ENCODE measurements around the gene FAIM2.
A peak's percentile ranks its signal among the peaks of the same experiment; 100 is the strongest.

Gene FAIM2

DNA sequence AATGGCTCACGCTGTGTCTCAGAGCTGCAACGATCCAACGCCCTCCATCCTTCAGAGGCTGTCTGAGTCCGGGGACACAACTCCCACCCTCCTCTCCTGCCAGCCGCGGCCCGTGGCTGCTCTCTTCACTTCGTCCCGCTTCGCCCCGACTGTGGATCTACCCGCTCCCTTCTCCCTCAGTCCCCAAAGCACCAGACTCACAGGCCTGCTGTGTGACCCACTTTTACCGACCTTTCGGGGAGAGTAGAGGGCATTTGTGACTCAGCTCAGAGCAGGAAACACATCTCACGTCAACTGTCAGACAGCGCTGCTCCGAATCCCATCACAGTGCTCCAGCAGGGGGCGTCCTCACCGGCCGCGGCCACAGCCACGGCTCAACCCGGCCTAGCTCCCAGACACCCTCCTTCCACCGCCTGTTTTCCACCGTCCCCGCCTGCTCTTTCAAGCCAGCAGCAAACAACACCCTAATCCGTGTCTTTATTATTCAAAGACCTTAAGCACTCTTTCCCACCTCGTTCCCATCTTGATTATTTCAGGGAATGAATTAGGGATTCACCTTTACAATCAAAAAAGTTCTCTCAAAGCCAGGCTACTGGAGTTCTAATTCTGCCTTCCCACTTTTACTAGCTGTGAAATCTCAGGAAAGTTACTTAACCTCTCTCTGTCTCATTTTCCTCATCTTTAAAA lies 41.8 kb upstream of the FAIM2 start:
- Histone ChIP-seq H3K4me2 (ENCODE audit: low read length) (peak overlapping the region; percentile 77), H4K20me1 (ENCODE audit: insufficient read depth, low read length) (no peaks in the 10 kb centered on the region), H3K27ac (ENCODE audit: low read length) (no peak overlapping the region), H3K4me1 (ENCODE audit: low read length) (peaks cover 9% of the 10 kb centered on the region; the same call in 1 of the 2 replicates), H3K27me3 (ENCODE audit: low read depth, low read length) (no peaks in the 10 kb centered on the region), H2AFZ (ENCODE audit: low read depth, low read length) (peak overlapping the region; percentile 95), H3K36me3 (replicated peaks; ENCODE audit: low read depth, low read length) (no peaks in the 10 kb centered on the region), H3K9me3 (ENCODE audit: insufficient read depth, low read length) (no peaks in the 10 kb centered on the region), H3K4me3 (ENCODE audit: low read length) (peak overlapping the region; percentile 74), H3K9ac (ENCODE audit: low read length) (peak overlapping the region; percentile 45; the same call in 1 of the 2 replicates), H3K79me2 (ENCODE audit: low read length) (no peaks in the 10 kb centered on the region)
- TF ChIP-seq CTCF (IDR thresholded peaks at IDR 0.05; ENCODE audit: low read depth, low read length) (peak; percentile 85), EZH2phosphoT487 (IDR thresholded peaks at IDR 0.05; ENCODE audit: low read depth) (no peak)

DNA sequence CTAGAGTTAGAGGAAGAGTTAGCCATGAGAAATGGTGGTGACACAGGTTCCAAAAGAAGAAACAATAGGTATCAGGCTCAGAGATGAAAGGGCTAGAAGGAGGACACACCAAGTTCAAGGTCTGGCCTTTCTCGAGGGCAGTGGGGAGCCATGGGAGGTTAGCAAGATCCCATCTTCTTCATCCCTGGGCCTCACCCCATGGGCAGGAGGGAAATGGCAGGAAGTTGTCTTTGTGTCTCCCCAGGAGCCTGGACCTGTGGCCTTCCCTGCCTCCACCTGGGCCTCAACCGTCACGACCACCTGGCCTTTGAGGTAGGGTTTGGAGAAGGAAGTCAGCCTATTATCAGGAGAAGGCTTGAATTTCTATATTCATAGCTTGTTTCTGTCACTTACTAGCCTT lies 41.0 kb upstream of the FAIM2 start:
- H3K4me3 ChIP-seq (ENCODE audit: low read length) = no peak overlapping the region
- no peak for TF ChIP-seq CTCF (IDR thresholded peaks at IDR 0.05; ENCODE audit: low read depth, low read length)
- H4K20me1 ChIP-seq (ENCODE audit: insufficient read depth, low read length) = no peaks in the 10 kb centered on the region
- H3K4me1 ChIP-seq (ENCODE audit: low read length) = peaks cover 9% of the 10 kb centered on the region; the same call in 1 of the 2 replicates
- 0 out of 2 replicates have a peak overlapping the region, but pooled peaks have one; percentile 95 for H2AFZ ChIP-seq (ENCODE audit: low read depth, low read length)
- H3K79me2 ChIP-seq (ENCODE audit: low read length) = no peaks in the 10 kb centered on the region
- no peak overlapping the region for H3K27ac ChIP-seq (ENCODE audit: low read length)
- no peaks in the 10 kb centered on the region for H3K9me3 ChIP-seq (ENCODE audit: insufficient read depth, low read length)
- H3K27me3 ChIP-seq (ENCODE audit: low read depth, low read length) = no peaks in the 10 kb centered on the region
- no peak overlapping the region for H3K4me2 ChIP-seq (ENCODE audit: low read length)
- H3K9ac ChIP-seq (ENCODE audit: low read length) = no peak overlapping the region
- H3K36me3 ChIP-seq (replicated peaks; ENCODE audit: low read depth, low read length) = no peaks in the 10 kb centered on the region

GRCh38 chr12:49944046-49944445 lies 40.3 kb upstream of the FAIM2 start:
- no peak overlapping the region for H3K4me2 ChIP-seq (ENCODE audit: low read length)
- no peak overlapping the region for H3K4me3 ChIP-seq (ENCODE audit: low read length)
- H3K79me2 ChIP-seq (ENCODE audit: low read length) = no peaks in the 10 kb centered on the region
- no peaks in the 10 kb centered on the region for H3K36me3 ChIP-seq (replicated peaks; ENCODE audit: low read depth, low read length)
- H3K27me3 ChIP-seq (ENCODE audit: low read depth, low read length) = no peaks in the 10 kb centered on the region
- H2AFZ ChIP-seq (ENCODE audit: low read depth, low read length) = no peak overlapping the region
- H3K27ac ChIP-seq (ENCODE audit: low read length) = no peak overlapping the region
- TF ChIP-seq CTCF (IDR thresholded peaks at IDR 0.05; ENCODE audit: low read depth, low read length) (no peak), EZH2phosphoT487 (IDR thresholded peaks at IDR 0.05; ENCODE audit: low read depth) (no peak)
- no peaks in the 10 kb centered on the region for H4K20me1 ChIP-seq (ENCODE audit: insufficient read depth, low read length)
- H3K4me1 ChIP-seq (ENCODE audit: low read length) = peaks cover 8% of the 10 kb centered on the region; the same call in 1 of the 2 replicates
- H3K9me3 ChIP-seq (ENCODE audit: insufficient read depth, low read length) = no peaks in the 10 kb centered on the region
- no peak overlapping the region for H3K9ac ChIP-seq (ENCODE audit: low read length)

DNA sequence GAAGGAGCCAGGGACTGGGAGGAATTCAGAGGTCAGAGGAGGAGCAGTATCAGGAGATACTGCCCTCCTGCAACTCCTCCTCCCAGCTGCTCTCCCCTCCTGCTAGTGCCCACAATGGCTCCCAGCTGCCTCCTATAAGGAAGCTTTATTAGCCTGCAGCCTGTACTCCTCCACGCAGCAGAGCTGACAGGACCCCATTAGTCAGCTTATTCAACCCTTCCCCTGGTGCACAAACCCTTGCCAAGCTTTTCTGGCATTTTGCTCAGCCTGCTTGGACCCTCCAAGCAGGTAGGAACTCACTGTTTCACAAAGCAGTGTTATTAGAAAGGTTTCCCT lies 39.9 kb upstream of the FAIM2 start:
- H3K27ac ChIP-seq (ENCODE audit: low read length) = no peak overlapping the region

More for the DNA sequence above, 39.9 kb upstream of the FAIM2 start:
- Histone ChIP-seq H3K4me2 (ENCODE audit: low read length) (no peak overlapping the region), H3K36me3 (replicated peaks; ENCODE audit: low read depth, low read length) (no peaks in the 10 kb centered on the region), H2AFZ (ENCODE audit: low read depth, low read length) (no peak overlapping the region), H3K4me3 (ENCODE audit: low read length) (no peak overlapping the region), H4K20me1 (ENCODE audit: insufficient read depth, low read length) (no peaks in the 10 kb centered on the region), H3K79me2 (ENCODE audit: low read length) (no peaks in the 10 kb centered on the region), H3K9me3 (ENCODE audit: insufficient read depth, low read length) (no peaks in the 10 kb centered on the region), H3K9ac (ENCODE audit: low read length) (no peak overlapping the region), H3K27me3 (ENCODE audit: low read depth, low read length) (no peaks in the 10 kb centered on the region), H3K4me1 (ENCODE audit: low read length) (peaks cover 4% of the 10 kb centered on the region; the same call in 1 of the 2 replicates)
- TF ChIP-seq CTCF (IDR thresholded peaks at IDR 0.05; ENCODE audit: low read depth, low read length) (no peak), EZH2phosphoT487 (IDR thresholded peaks at IDR 0.05; ENCODE audit: low read depth) (no peak)

All from OCI-LY3 (cell line).